Peyer's patch (tissue), 4 donors: ENCODE measurements around the gene GNAI1.

ENCODE experiments used
- POLR2A ChIP-seq, 2 donors: fragments of 450-650 bp; IDR thresholded peaks; one replicate each; pipeline ENCODE4 v1.5.1; 2017; ENCODE audit warnings: antibody characterized with exemption in 2 of 2, mild to moderate bottlenecking in 2 of 2, moderate library complexity in 2 of 2
- TF ChIP-seq, protein P1 (sequence below), 6 experiments: fragments of 450-650 bp in 4 of 6; fragments of 200-600 bp in 2 of 6; sonication (generic) in 1 of 6; IDR thresholded peaks; one replicate each; pipeline ENCODE4 v1.5.1; 2017 to 2019; ENCODE audit warnings: antibody characterized with exemption in 6 of 6, mild to moderate bottlenecking in 3 of 6, moderate library complexity in 1 of 6

DNA sequence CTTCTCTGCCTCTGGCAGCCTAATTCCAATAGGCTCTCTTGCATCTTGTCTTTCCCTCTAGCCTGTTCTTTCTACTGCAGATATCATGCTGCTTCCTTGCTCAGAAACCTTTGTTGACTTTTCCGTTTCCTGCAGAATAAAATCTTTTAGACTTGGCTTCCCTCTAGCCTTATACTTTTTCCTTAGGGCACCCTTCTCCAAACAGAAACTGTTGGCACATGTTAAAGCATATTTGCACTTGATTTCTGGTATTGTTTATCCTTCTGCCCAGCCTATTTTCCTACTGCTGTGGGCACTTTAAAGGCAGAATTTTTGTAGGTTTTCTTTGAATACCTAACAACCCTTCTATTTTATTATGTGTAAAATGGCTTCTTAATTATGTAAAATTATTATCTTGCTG lies 4.6 kb downstream of the GNAI1 start:
- TF ChIP-seq POLR2A (IDR thresholded peaks at IDR 0.05) = no peak
- TF ChIP-seq, protein P1, sequence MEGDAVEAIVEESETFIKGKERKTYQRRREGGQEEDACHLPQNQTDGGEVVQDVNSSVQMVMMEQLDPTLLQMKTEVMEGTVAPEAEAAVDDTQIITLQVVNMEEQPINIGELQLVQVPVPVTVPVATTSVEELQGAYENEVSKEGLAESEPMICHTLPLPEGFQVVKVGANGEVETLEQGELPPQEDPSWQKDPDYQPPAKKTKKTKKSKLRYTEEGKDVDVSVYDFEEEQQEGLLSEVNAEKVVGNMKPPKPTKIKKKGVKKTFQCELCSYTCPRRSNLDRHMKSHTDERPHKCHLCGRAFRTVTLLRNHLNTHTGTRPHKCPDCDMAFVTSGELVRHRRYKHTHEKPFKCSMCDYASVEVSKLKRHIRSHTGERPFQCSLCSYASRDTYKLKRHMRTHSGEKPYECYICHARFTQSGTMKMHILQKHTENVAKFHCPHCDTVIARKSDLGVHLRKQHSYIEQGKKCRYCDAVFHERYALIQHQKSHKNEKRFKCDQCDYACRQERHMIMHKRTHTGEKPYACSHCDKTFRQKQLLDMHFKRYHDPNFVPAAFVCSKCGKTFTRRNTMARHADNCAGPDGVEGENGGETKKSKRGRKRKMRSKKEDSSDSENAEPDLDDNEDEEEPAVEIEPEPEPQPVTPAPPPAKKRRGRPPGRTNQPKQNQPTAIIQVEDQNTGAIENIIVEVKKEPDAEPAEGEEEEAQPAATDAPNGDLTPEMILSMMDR (IDR thresholded peaks at IDR 0.05) = no peak
